Measurements from ENCODE around the gene CRCP. TPM values are rescaled to one million over a fixed set of nuclear protein-coding genes. Genes with fewer than 3 reads are reported as not detected.

CRCP gene
- total RNA-seq, 1 donor from 2014 or later, result 23.3 TPM

DNA sequence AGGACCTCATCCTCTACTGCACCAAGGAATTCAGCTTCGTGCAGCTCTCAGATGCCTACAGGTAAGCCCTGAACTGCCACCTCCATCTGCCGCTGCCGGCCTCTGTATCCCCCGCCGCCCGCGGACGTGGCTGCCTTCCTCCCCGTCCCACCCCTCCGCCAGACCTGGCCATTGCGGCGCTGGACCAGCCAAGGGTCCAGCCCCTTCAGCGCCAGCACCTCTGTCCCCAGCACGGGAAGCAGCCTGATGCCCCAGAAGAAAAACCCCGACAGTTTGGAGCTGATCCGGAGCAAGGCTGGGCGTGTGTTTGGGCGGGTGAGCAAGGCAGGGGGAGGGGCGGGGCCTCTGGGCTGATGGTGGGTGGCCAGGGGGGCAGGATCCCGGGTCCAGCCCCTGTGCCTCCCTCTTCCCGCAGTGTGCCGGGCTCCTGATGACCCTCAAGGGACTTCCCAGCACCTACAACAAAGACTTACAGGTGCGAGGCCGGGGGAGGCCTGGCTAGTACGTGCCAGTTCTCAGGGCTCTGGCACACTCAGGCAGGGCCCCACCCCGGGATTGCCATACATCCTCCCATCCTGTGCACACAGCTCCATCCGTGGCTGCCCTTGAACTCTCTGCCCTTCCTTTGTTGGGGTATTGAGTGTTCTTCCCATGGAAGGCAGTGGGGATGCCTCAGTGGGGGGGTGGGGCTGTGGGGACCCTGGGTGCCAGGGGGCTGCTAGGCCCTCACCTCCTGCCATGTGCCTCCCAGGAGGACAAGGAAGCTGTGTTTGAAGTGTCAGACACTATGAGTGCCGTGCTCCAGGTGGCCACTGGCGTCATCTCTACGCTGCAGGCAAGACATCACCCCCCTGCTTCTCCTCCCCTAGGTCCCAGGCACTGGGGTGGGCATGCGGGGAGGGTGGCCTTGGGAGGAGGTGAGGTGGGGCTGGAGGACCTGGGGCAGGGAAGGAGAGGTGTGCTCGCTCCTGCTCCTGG, 25.5 kb upstream of the CRCP start:
- peaks cover 1% of the 10 kb centered on the region for H3K36me3 Mint-ChIP-seq (ENCODE audit: low read depth)
- H3K27me3 Mint-ChIP-seq (ENCODE audit: low read depth), result no peaks in the 10 kb centered on the region
- no peak overlapping the region for H3K4me3 Mint-ChIP-seq (ENCODE audit: unreplicated experiment)
- TF ChIP-seq, protein P1, sequence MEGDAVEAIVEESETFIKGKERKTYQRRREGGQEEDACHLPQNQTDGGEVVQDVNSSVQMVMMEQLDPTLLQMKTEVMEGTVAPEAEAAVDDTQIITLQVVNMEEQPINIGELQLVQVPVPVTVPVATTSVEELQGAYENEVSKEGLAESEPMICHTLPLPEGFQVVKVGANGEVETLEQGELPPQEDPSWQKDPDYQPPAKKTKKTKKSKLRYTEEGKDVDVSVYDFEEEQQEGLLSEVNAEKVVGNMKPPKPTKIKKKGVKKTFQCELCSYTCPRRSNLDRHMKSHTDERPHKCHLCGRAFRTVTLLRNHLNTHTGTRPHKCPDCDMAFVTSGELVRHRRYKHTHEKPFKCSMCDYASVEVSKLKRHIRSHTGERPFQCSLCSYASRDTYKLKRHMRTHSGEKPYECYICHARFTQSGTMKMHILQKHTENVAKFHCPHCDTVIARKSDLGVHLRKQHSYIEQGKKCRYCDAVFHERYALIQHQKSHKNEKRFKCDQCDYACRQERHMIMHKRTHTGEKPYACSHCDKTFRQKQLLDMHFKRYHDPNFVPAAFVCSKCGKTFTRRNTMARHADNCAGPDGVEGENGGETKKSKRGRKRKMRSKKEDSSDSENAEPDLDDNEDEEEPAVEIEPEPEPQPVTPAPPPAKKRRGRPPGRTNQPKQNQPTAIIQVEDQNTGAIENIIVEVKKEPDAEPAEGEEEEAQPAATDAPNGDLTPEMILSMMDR (IDR thresholded peaks at IDR 0.05), result no peak
- H3K27ac Mint-ChIP-seq (ENCODE audit: unreplicated experiment), result no peak overlapping the region
- no peaks in the 10 kb centered on the region for H3K4me1 Mint-ChIP-seq (ENCODE audit: low read depth)
- no peak for DNase-seq (ENCODE audit: low spot score)
- no peaks in the 10 kb centered on the region for H3K9me3 Mint-ChIP-seq (ENCODE audit: low read depth)

DNA sequence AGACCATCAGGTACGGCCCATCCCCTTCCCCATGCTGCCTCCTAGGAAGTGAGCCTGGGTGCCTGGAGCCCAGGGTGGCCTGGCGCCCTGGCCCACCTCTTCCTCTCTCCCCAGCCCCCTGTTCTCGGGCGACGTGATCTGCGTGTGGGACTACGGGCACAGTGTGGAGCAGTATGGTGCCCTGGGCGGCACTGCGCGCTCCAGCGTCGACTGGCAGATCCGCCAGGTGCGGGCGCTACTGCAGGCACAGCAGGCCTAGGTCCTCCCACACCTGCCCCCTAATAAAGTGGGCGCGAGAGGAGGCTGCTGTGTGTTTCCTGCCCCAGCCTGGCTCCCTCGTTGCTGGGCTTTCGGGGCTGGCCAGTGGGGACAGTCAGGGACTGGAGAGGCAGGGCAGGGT, 22.0 kb upstream of the CRCP start:
- Mint-ChIP-seq H3K36me3 (ENCODE audit: low read depth) (no peaks in the 10 kb centered on the region), H3K4me1 (ENCODE audit: low read depth) (no peaks in the 10 kb centered on the region), H3K27me3 (ENCODE audit: low read depth) (no peaks in the 10 kb centered on the region), H3K27ac (ENCODE audit: unreplicated experiment) (no peak overlapping the region), H3K9me3 (ENCODE audit: low read depth) (no peaks in the 10 kb centered on the region), H3K4me3 (ENCODE audit: unreplicated experiment) (no peak overlapping the region)
- no peak for DNase-seq (ENCODE audit: low spot score)
- TF ChIP-seq, protein P1 (IDR thresholded peaks at IDR 0.05), result no peak

DNA sequence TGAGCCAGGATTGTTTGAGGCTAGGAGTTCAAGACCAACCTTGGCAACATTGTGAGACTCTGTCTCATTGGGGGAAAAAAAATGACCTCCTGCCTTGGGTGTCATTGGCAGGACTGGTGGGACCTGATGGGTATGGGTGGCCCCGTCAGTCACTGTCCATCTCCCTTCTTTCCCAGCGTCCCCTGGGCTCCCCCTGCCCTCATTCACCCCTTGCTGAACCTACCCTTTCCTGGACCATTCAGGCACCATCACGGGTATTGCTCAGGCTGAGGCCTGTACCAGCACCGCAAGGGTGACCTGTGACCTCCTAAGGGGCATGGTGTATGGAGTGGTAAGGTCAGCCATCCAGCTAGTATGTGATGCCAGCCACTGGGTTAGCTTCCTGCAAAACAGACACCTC, 19.6 kb upstream of the CRCP start:
- TF ChIP-seq, protein P1 (IDR thresholded peaks at IDR 0.05), result no peak
- H3K27me3 Mint-ChIP-seq (ENCODE audit: low read depth), result no peaks in the 10 kb centered on the region
- no peak overlapping the region for H3K27ac Mint-ChIP-seq (ENCODE audit: unreplicated experiment)
- no peaks in the 10 kb centered on the region for H3K9me3 Mint-ChIP-seq (ENCODE audit: low read depth)
- H3K4me3 Mint-ChIP-seq (ENCODE audit: unreplicated experiment), result no peak overlapping the region
- no peaks in the 10 kb centered on the region for H3K36me3 Mint-ChIP-seq (ENCODE audit: low read depth)
- H3K4me1 Mint-ChIP-seq (ENCODE audit: low read depth), result peaks cover 6% of the 10 kb centered on the region
- DNase-seq (ENCODE audit: low spot score), result no peak

- TF ChIP-seq, protein P1 (IDR thresholded peaks at IDR 0.05), result no peak
- Mint-ChIP-seq H3K27me3 (ENCODE audit: low read depth) (no peaks in the 10 kb centered on the region), H3K9me3 (ENCODE audit: low read depth) (no peaks in the 10 kb centered on the region)
Observed at GRCh38 chr7:66099232-66099550, 15.5 kb upstream of the CRCP start.

GRCh38 chr7:66099551-66100407, 14.9 kb upstream of the CRCP start:
- Mint-ChIP-seq H3K4me3 (ENCODE audit: unreplicated experiment) (peak overlapping the region; percentile 81), H3K36me3 (ENCODE audit: low read depth) (no peaks in the 10 kb centered on the region), H3K27ac (ENCODE audit: unreplicated experiment) (peak overlapping the region; percentile 95), H3K27me3 (ENCODE audit: low read depth) (no peaks in the 10 kb centered on the region), H3K4me1 (ENCODE audit: low read depth) (peaks cover 10% of the 10 kb centered on the region), H3K9me3 (ENCODE audit: low read depth) (no peaks in the 10 kb centered on the region)
- TF ChIP-seq, protein P1 (IDR thresholded peaks at IDR 0.05), result no peak
- DNase-seq (ENCODE audit: low spot score), result no peak

More at GRCh38 chr7:66099232-66099550, 15.5 kb upstream of the CRCP start:
- H3K4me1 Mint-ChIP-seq (ENCODE audit: low read depth), result peaks cover 10% of the 10 kb centered on the region
- H3K4me3 Mint-ChIP-seq (ENCODE audit: unreplicated experiment), result no peak overlapping the region
- H3K27ac Mint-ChIP-seq (ENCODE audit: unreplicated experiment), result no peak overlapping the region
- H3K36me3 Mint-ChIP-seq (ENCODE audit: low read depth), result no peaks in the 10 kb centered on the region
- no peak for DNase-seq (ENCODE audit: low spot score)

All from chondrocyte (in vitro differentiated cells).